ENCODE data around the gene DCDC1. TPM values are rescaled to one million over a fixed set of nuclear protein-coding genes. Genes with fewer than 3 reads are reported as not detected.

The DCDC1 gene
- total RNA-seq, 4 donors from 2014 or later, result 0.34 to 2.7 TPM; not detected in 2

GRCh38 chr11:31102316-31102715 lies 267.2 kb downstream of the DCDC1 start:
- Histone ChIP-seq H3K9me3 (no peaks in the 10 kb centered on the region), H3K27me3 (no peaks in the 10 kb centered on the region), H3K36me3 (no peaks in the 10 kb centered on the region), H3K4me3 (no peak overlapping the region), H3K27ac (no peak overlapping the region), H3K4me1 (peaks cover 6% of the 10 kb centered on the region)
- DNase-seq (ENCODE audit: low spot score in 2 of 2), result no peak
- TF ChIP-seq POLR2AphosphoS5 (IDR thresholded peaks at IDR 0.05) (no peak), POLR2A (IDR thresholded peaks at IDR 0.05) (no peak), EP300 (IDR thresholded peaks at IDR 0.05) (no peak), CTCF (IDR thresholded peaks at IDR 0.05) (no peak)

- Histone ChIP-seq H3K27ac (no peak overlapping the region), H3K4me3 (no peak overlapping the region), H3K4me1 (no peaks in the 10 kb centered on the region), H3K9me3 (no peaks in the 10 kb centered on the region), H3K36me3 (no peaks in the 10 kb centered on the region), H3K27me3 (no peaks in the 10 kb centered on the region)
- TF ChIP-seq CTCF (IDR thresholded peaks at IDR 0.05), result no peak
- TF ChIP-seq EP300 (IDR thresholded peaks at IDR 0.05), result no peak
- TF ChIP-seq POLR2A (IDR thresholded peaks at IDR 0.05), result no peak
- TF ChIP-seq POLR2AphosphoS5 (IDR thresholded peaks at IDR 0.05), result no peak
- 47% methylated on average over 2 of the region's 2 CpGs for WGBS
- no peak for DNase-seq (ENCODE audit: low spot score in 2 of 2)
These were observed 273.2 kb downstream of the DCDC1 start for GRCh38 chr11:31096191-31096805.

GRCh38 chr11:31092638-31093037 lies 276.9 kb downstream of the DCDC1 start:
- Histone ChIP-seq H3K27me3 (no peaks in the 10 kb centered on the region), H3K9me3 (no peaks in the 10 kb centered on the region), H3K27ac (no peak overlapping the region), H3K4me1 (no peaks in the 10 kb centered on the region), H3K4me3 (no peak overlapping the region), H3K36me3 (no peaks in the 10 kb centered on the region)
- DNase-seq (ENCODE audit: low spot score in 2 of 2), result no peak
- no peak for TF ChIP-seq EP300 (IDR thresholded peaks at IDR 0.05)
- no peak for TF ChIP-seq CTCF (IDR thresholded peaks at IDR 0.05)

- 90% methylated on average over 2 of the region's 2 CpGs for WGBS
- H3K4me3 ChIP-seq, result no peak overlapping the region
- H3K9me3 ChIP-seq, result no peaks in the 10 kb centered on the region
- no peaks in the 10 kb centered on the region for H3K4me1 ChIP-seq
- TF ChIP-seq POLR2AphosphoS5 (IDR thresholded peaks at IDR 0.05) (no peak), EP300 (IDR thresholded peaks at IDR 0.05) (no peak), POLR2A (IDR thresholded peaks at IDR 0.05) (no peak)
- no peak overlapping the region for H3K27ac ChIP-seq
- DNase-seq (ENCODE audit: low spot score in 2 of 2), result no peak
- no peaks in the 10 kb centered on the region for H3K36me3 ChIP-seq
- no peaks in the 10 kb centered on the region for H3K27me3 ChIP-seq
These were observed 280.4 kb downstream of the DCDC1 start for GRCh38 chr11:31089117-31089516.

GRCh38 chr11:31069447-31070205 lies 299.9 kb downstream of the DCDC1 start:
- Histone ChIP-seq H3K36me3 (no peaks in the 10 kb centered on the region), H3K9me3 (no peaks in the 10 kb centered on the region), H3K27ac (no peak overlapping the region), H3K27me3 (no peaks in the 10 kb centered on the region), H3K4me3 (no peak overlapping the region), H3K4me1 (no peaks in the 10 kb centered on the region)
- no peak for DNase-seq (ENCODE audit: low spot score in 2 of 2)
- TF ChIP-seq POLR2AphosphoS5 (IDR thresholded peaks at IDR 0.05), result no peak
- TF ChIP-seq EP300 (IDR thresholded peaks at IDR 0.05), result no peak
- no peak for TF ChIP-seq POLR2A (IDR thresholded peaks at IDR 0.05)
- no peak for TF ChIP-seq CTCF (IDR thresholded peaks at IDR 0.05)
- WGBS, result 70% methylated on average over 1 of the region's 1 CpG

Measured in suprapubic skin (tissue), 4 donors.